Cardiac muscle cell (in vitro differentiated cells and primary cell): ENCODE data around the gene KPNA5. TPM values are rescaled to one million over a fixed set of nuclear protein-coding genes. Genes with fewer than 3 reads are reported as not detected.
"Not testable (repeated sequence)": the region's sequence is repeated elsewhere in the genome, so short reads cannot be mapped to it uniquely, and the experiment has no call there.

ENCODE experiments used
- DNase-seq, 2 donors: peaks; one replicate each; pipeline versions ENCODE4 v3.0.0 to v3.0.0-alpha.2; 2010 to 2017; ENCODE audit warnings: low read depth in 1 of 2, low spot score in 1 of 2
- H3K27ac ChIP-seq: fragments of 200-600 bp; sonication (generic); 2 replicates; pipeline ENCODE4 v1.5.1; 2016
- H3K27me3 ChIP-seq: fragments of 200-600 bp; sonication (generic); 2 replicates; pipeline ENCODE4 v1.6.0; 2016; ENCODE audit warnings: control low read depth
- H3K36me3 ChIP-seq: fragments of 200-600 bp; sonication (generic); 2 replicates; pipeline ENCODE4 v1.5.1; 2016; ENCODE audit warnings: control low read depth
- H3K4me1 ChIP-seq: fragments of 200-600 bp; sonication (generic); 2 replicates; pipeline ENCODE4 v1.8.1; 2017; ENCODE audit warnings: low read depth, mild to moderate bottlenecking, mixed run types
- H3K4me3 ChIP-seq: fragments of 200-600 bp; sonication (generic); 2 replicates; pipeline ENCODE4 v1.5.1; 2016; ENCODE audit warnings: mild to moderate bottlenecking
- H3K9me3 ChIP-seq: fragments of 200-600 bp; sonication (generic); 2 replicates; pipeline ENCODE4 v1.5.1; 2017; ENCODE audit warnings: low read depth, mild to moderate bottlenecking, control low read depth
- polyA plus RNA-seq: library from polyadenylated mRNA; unstranded; fragments of >200 nt; fragmentation: Nextera tagmentation; extraction: Ambion mirVana; gene quantifications from 2 replicates; pipeline ENCODE4 v1.2.1, GENCODE V29; 2016
- total RNA-seq: library from RNA; depleted of rRNA; stranded (reverse); fragments of >200 nt; gene quantifications from 2 replicates; pipeline ENCODE4 v1.2.3, GENCODE V29; 2016
- TF ChIP-seq, protein P1 (sequence below): IDR thresholded peaks from 2 replicates; pipeline ENCODE4 v1.5.1; 2012; ENCODE audit warnings: low read depth, mild to moderate bottlenecking, low read length

KPNA5 gene
- total and polyA plus RNA-seq, 2 experiments from 2014 or later: 9.0 to 15.4 TPM

DNA sequence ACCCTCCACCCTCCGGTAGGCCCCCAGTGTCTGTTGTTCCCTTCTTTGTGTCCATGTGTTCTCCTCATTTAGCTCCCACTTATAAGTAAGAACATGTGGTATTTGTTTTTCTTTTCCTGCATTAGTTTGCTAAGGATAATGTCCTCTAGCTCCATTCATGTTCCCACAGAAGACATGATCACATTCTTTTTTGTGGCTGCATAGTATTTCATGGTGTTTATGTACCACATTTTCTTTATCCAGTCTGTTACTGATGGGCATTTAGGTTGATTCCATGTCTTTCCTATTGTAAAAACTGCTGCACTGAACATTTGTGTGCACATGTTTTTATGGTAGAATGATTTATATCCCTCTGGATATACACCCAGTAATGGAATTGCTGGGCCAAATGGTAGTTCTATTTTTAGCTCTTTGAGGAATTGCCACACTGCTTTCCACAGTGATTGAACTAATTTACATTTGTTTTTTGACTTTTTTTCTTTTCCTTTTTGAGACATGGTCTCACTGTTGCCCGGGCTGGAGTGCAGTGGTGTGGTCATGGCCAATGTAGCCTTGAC lies 4.5 kb downstream of the KPNA5 start:
- Histone ChIP-seq H3K4me3 (no peak overlapping the region), H3K36me3 (peaks cover 7% of the 10 kb centered on the region), H3K27ac (no peak overlapping the region), H3K4me1 (peaks cover 15% of the 10 kb centered on the region), H3K9me3 (no peaks in the 10 kb centered on the region), H3K27me3 (no peaks in the 10 kb centered on the region)
- TF ChIP-seq, protein P1, sequence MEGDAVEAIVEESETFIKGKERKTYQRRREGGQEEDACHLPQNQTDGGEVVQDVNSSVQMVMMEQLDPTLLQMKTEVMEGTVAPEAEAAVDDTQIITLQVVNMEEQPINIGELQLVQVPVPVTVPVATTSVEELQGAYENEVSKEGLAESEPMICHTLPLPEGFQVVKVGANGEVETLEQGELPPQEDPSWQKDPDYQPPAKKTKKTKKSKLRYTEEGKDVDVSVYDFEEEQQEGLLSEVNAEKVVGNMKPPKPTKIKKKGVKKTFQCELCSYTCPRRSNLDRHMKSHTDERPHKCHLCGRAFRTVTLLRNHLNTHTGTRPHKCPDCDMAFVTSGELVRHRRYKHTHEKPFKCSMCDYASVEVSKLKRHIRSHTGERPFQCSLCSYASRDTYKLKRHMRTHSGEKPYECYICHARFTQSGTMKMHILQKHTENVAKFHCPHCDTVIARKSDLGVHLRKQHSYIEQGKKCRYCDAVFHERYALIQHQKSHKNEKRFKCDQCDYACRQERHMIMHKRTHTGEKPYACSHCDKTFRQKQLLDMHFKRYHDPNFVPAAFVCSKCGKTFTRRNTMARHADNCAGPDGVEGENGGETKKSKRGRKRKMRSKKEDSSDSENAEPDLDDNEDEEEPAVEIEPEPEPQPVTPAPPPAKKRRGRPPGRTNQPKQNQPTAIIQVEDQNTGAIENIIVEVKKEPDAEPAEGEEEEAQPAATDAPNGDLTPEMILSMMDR: no peak
- no peak for DNase-seq

DNA sequence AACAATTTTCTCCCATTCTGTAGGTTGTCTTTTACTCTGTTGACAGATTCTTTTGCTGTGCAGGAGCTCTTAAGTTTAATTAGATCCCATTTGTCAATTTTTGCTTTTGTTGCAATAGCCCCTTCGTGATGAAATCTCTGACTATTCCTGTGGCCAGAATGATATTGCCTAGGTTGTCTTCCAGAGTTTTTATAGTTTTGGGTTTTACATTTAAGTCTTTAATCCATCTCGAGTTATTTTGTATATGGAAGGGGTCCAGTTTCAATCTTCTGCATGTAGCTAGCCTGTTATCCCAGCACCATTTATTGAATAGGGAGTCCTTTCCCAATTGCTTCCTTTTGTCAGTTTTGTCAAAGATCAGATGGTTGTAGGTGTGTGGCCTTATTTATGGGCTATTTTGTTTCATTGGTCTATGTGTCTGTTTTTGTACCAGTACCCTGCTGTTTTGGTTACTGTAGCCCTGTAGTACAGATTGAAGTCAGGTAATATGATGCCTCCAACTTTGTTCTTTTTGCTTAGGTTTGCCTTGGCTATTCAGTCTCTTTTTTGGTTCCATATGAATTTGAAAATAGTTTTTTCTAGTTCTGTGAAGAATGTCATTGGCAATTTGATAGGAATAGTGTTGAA lies 5.6 kb downstream of the KPNA5 start:
- H3K27ac ChIP-seq, H3K4me3 ChIP-seq, H3K36me3 ChIP-seq, H3K9me3 ChIP-seq, DNase-seq, H3K27me3 ChIP-seq: not testable (repeated sequence)
- peaks cover 15% of the 10 kb centered on the region for H3K4me1 ChIP-seq

DNA sequence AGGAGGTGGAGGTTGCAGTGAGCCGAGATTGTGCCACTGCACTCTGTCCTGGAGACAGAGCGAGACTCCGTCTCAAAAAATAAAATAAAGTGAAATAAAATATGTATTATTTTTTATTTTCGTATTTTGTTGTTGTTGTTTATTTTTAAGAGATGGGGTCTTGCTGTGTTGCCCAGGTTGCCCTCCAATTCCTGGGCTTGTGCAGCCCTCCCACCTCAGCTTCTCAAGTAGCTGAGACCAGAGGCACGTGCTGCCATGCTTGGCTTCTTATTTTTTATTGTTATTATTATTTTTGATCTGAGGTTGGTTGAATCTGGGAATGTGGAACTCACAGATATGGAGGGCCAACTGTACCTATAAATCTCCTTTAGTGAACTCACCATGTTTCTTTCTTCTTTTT lies 10.1 kb downstream of the KPNA5 start:
- Histone ChIP-seq H3K9me3 (no peaks in the 10 kb centered on the region), H3K27me3 (no peaks in the 10 kb centered on the region), H3K27ac (no peak overlapping the region), H3K4me1 (peaks cover 7% of the 10 kb centered on the region), H3K36me3 (peaks cover 14% of the 10 kb centered on the region), H3K4me3 (no peak overlapping the region)
- TF ChIP-seq, protein P1: no peak
- DNase-seq: no peak

DNA sequence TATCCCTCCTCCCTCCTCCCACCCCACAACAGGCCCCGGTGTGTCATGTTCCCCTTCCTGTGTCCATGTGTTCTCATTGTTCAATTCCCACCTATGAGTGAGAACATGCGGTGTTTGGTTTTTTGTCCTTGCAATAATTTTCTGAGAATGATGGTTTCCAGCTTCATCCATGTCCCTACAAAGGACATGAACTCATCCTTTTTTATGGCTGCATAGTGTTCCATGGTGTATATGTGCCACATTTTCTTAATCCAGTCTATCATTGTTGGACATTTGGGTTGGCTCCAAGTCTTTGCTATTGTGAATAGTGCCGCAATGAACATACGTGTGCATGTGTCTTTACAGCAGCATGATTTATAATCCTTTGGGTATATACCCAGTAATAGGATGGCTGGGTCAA lies 11.9 kb downstream of the KPNA5 start:
- H3K4me1 ChIP-seq, DNase-seq, H3K9me3 ChIP-seq, H3K27ac ChIP-seq, H3K4me3 ChIP-seq, H3K27me3 ChIP-seq: not testable (repeated sequence)
- peaks cover 14% of the 10 kb centered on the region for H3K36me3 ChIP-seq

- not testable (repeated sequence) for H3K27ac ChIP-seq, DNase-seq, H3K27me3 ChIP-seq, H3K4me1 ChIP-seq, H3K9me3 ChIP-seq, H3K4me3 ChIP-seq
- peaks cover 14% of the 10 kb centered on the region for H3K36me3 ChIP-seq
Measured at GRCh38 chr6:116693275-116693674, 12.3 kb downstream of the KPNA5 start.

- no peaks in the 10 kb centered on the region for H3K27me3 ChIP-seq
- no peaks in the 10 kb centered on the region for H3K4me1 ChIP-seq
- no peak overlapping the region for H3K27ac ChIP-seq
- no peak for DNase-seq
- no peak overlapping the region for H3K4me3 ChIP-seq
- H3K36me3 ChIP-seq: peaks cover 7% of the 10 kb centered on the region
- H3K9me3 ChIP-seq: no peaks in the 10 kb centered on the region
- TF ChIP-seq, protein P1: no peak
Measured at GRCh38 chr6:116695401-116695800, 14.4 kb downstream of the KPNA5 start.

GRCh38 chr6:116697480-116697879 lies 16.5 kb downstream of the KPNA5 start:
- TF ChIP-seq, protein P1: no peak
- H3K27ac ChIP-seq: no peak overlapping the region
- peaks cover 5% of the 10 kb centered on the region for H3K4me1 ChIP-seq
- H3K4me3 ChIP-seq: no peak overlapping the region
- no peak for DNase-seq
- no peaks in the 10 kb centered on the region for H3K27me3 ChIP-seq
- no peaks in the 10 kb centered on the region for H3K9me3 ChIP-seq
- peaks cover 6% of the 10 kb centered on the region for H3K36me3 ChIP-seq

- not testable (repeated sequence) for DNase-seq, H3K4me3 ChIP-seq, H3K27me3 ChIP-seq, H3K27ac ChIP-seq, H3K4me1 ChIP-seq, H3K9me3 ChIP-seq
- peaks cover 30% of the 10 kb centered on the region for H3K36me3 ChIP-seq
Measured at GRCh38 chr6:116703888-116704287, 22.9 kb downstream of the KPNA5 start.
